ENCODE results near the gene MNAT1.

GRCh38 chr14:60958146-60958545, 223.6 kb downstream of the MNAT1 start:
- TF ChIP-seq FOXP2 (optimal IDR thresholded peaks at IDR 0.05; ENCODE audit: borderline replicate concordance, extremely low read depth, extremely low read length, insufficient read depth) (no peak), POLR2AphosphoS5 (IDR thresholded peaks at IDR 0.05; ENCODE audit: low read depth, low read length) (no peak), REST (IDR thresholded peaks at IDR 0.05; ENCODE audit: insufficient read depth in 1 of 2, low read depth in 2 of 2, low read length in 2 of 2) (no peak), TAF1 (IDR thresholded peaks at IDR 0.05; ENCODE audit: borderline replicate concordance, insufficient read depth, low read length) (no peak), SIN3A (IDR thresholded peaks at IDR 0.05; ENCODE audit: borderline replicate concordance, insufficient read depth, low read length) (no peak)
